HG03064 (cell line): ENCODE data around the gene MRPL43.

ENCODE experiments used
- ATAC-seq: cut with Tn5 transposase; IDR thresholded peaks from one replicate; pipeline ENCODE4 v1.9.1; 2021; ENCODE audit warnings: low read depth; ENCODE audit not compliant: unreplicated experiment

Gene MRPL43

DNA sequence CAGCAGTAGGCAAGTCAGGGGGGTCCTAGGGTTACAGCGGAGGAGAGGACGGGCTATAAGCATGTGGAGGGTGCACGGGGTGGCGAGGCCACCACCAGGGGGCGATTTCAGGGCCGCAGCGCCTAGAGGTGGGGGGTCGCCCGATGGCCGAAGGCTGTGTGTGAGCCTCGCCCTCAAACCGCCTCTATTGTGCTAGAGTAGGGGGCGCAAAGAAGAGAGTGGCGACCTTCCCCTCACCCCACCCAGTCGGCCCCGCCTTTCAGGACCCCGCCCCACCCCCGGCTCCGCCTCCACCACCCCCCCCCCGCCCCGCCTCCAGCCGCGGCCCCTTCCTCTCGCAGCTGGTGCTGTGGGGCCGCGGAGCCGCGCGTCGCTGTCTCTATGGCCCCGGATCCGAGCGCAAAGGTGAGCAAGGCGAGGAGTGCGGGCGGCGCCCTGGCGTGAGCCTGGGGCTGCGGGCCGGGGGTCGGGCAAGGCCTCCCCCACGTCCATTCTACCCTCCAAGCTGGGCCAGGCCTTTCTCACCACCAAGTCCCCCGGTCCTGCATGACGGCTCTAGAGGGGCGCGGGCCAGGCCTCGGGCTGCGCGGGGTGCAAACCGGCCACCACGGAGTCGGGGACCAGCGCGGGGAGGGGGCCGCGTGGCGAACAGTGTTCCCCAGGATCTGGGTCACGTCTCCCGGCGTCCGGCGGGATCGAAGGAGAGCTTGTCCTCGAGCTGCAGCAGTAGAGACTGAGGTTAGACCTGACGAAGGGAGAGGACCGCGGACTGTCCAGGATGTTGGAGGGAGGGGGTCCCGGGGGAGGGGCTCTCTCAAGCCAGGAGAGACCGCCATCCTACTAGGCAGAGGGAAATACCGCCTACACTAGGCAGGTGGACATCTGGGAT is 17.9 kb downstream of the MRPL43 start, which contains the start of gene SEMA4G:
Gene SEMA4G, plus strand, starts transcription at position 318 of the 889 bp plus-strand sequence. CDS start 3,409 bp downstream, outside the sequence.
- ATAC-seq = no peak

DNA sequence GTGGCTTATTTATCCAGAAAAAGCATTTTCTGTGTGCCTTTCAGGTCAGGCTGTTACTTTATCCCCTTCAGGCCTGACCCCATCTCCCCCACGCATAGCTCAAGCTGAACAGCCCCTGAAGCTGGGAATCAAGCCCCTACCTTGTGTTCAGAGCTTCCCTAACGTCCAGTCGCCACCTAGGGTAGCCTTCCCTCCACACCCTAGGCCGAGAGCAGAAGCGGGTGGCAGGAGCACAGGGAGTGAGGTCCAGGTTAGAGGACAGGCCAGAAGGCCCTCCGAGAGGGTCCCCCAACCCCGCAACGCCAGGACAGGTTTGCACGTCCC is 18.5 kb downstream of the MRPL43 start:
- ATAC-seq = no peak

DNA sequence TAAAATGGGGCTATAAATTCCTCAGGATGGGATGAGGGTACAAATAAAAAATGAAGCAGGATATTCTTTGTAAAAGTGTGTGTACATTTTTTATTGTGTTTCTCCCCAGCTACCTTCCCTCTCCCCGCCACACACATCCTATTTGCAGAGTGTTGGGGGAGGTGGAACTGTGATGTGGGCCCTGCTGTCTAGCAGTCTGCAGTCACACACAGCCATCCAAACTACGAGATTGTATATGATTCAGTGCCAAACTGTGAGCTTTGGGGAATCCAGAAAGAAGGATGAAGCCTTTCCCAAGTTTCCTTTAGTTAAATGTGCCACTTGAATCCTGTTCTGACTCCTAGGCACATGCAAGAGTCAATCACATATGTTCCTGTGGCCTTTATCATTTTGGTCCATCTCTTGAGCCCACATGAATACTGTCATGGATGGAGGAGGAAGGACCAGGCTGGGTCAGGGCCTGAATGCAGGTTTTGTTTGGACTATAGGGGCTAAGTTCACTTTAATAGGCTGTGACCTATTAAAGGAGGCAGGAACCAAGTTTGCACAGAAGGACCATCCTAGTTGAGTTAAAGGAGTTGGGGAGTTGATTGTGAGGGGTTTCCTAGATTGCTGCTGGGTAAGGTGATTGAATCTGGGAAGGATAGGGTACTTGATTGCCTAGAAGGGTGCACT is 19.1 kb downstream of the MRPL43 start:
- ATAC-seq = no peak

DNA sequence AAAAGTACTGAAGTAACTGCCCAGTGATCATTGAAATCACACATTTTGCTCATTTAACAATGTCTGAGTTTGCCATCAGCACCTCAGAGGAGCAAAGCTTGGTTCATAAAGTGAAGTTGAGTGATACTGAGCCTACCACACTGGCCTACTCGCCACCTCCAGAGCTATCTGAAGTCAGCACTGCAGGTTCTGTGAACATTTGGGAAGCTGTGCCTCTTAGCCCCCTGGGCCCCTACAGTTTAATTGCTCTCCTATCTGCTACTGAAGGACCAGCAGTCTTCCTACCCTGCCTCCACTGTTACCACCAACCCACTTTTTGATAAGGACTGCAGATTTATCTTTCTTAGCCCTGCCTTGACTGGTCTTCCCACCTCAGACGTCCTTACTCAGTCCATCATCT is 20.0 kb downstream of the MRPL43 start:
- no peak for ATAC-seq

DNA sequence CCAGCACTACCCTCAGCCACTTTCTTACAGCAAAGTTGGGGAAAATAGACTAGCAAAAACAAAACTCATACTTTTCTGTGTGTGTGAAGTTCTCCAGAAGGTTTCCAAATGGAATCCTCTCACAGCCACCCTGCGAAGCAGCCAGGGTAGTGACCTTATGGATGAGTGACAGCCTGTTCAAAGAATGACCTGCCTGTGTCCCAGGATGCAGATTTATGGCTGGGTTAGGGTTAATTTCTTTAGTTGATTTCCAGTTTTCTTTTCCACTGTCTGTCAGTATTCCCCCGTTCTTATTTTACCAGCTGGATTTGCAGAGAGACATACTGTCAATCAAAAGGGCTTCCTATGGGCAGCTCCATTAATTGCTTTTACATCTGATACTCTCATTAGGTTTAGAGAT is 20.4 kb downstream of the MRPL43 start:
- no peak for ATAC-seq

DNA sequence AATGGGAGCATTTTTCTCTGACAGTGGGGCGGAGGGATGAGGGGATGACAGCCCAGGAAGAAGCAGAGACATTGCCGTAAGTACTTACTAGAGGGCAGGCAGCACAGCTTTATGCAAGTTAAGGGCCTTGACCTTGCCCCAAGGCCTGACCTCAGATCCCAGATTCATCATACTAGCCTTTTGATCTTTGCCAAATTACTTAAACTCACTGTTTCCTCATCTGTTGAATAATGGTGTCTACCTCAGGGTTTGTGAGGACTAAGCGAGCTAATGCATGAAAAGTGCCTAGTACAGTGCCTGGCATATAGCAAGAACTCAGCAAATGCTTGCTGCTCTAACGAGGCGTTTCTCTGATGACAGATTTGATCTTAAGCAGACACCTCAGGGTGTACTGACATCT is 21.5 kb downstream of the MRPL43 start:
- no peak for ATAC-seq

DNA sequence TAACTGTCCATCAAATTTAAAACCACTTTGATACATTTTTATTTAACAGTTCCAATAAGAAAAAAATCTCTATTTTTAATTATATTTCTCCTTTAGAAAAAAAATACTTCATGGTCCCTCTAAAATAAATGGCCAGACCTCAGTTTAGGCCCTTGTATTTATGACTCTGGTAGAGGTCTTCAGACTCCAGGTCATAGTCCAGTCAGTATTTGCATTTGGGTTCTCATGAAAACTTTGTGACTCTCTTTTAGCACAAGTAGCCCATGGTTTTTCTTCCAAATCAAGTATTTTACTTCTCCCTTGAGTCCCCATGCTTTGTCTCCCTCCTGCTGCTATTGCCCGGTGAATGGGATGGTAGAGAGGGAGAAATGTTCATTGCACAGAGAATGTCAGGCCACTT is 23.5 kb downstream of the MRPL43 start:
- no peak for ATAC-seq

DNA sequence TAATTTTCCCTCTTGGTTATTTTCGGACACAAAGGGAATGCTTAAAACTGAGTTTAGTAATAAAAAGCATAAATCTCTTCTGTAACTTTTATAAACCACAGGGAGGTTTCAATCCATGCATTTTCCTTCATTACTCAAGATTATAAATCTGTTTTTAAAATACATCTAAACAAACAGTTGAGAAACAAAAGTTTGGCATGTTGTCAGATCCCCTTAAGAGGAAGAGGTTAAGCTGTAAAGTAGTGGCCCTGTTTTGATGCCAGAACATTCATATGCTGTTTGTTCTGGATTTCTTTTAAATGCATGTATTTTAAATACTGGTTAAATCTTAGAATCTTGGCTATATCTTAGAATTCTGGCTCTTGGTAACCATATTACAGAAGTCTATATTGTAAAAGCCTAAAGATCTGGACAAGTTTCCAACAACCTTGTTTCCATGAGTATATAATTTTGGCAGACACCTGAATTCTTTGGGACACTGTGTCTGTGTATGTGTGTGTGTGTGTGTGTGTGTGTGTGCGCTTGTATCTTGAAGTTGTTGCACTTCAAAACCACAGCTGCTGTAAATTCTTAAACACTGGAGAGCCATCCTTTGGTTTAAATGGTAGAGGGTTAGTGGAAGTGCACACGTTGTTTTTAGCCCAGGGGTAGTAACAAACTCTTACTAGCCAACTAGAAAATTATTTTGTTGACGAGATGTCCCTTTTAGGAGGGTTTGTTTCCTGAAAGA is 24.8 kb downstream of the MRPL43 start:
- no peak for ATAC-seq

DNA sequence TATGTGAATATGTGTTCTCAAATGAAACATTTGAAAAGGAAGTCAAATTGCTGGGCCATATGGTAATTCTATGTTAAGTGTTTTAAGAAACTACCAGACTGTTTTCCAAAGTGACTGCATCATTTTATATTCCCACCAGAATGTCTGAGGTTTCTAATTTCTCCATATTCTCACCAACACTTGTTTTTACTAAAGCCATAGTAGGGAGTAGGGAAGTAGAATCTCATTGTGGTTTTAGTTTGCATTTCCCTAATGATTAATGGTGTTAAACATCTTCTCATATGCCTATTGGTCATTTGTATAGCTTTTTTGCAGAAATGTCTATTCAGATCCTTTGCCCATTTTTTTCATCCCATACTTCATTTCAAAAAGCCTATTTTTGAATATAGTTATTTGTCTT is 27.0 kb downstream of the MRPL43 start:
- ATAC-seq = no peak

DNA sequence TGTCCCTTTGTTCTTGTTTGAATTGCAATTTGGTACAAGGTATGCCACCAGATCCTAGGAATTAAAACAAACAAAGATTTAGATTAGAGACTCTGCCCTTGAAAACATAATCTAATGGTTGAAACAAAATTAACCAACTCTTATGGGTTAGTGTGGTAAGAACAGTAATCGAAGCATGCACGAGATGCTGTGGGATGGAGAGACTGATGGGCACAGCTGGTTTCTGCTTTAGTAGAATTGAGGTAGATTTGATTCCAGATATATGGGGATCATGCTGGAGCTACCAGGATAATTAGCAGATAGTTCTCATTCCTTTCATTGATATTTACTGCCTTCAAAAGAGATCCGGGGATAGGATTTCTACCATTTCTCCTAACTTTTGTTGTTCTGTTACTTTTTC is 38.4 kb downstream of the MRPL43 start:
- ATAC-seq = no peak

DNA sequence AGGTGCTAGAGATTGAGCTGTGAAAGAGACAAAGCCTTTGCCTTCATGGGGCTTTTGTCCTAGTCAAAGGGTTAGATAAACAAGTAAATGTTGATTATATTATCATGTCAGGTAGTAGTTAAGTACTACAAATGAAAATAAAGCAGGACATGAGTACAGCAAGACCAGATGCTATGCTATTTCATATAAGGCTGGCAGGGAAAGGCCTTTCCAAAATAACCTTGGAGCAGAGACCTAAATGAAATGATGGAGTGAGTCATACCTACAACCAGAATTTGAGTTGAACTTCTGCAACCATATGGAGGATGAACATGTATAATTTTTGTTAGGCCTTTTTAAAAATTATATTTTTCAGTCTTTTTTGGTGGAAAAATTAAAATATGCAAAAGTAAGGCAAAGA is 41.5 kb downstream of the MRPL43 start:
- no peak for ATAC-seq

DNA sequence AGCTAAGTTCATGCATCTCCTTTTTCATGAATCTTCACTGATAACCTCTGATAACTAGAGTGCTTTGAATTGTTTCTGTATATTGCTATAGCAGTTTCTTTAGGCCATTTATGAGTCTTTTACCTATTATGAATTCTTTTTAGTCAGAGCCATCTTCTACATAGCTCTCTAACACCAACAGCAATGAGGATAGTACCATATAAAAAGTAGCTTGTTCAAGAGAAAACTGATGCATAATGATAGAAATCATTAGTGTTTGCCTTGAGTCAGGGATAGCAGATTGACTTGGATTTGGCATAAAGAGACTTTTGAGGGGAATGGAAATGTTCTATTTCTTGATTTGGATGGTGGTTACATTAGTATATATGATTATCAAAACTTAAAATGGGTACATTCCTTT is 43.8 kb downstream of the MRPL43 start:
- no peak for ATAC-seq

DNA sequence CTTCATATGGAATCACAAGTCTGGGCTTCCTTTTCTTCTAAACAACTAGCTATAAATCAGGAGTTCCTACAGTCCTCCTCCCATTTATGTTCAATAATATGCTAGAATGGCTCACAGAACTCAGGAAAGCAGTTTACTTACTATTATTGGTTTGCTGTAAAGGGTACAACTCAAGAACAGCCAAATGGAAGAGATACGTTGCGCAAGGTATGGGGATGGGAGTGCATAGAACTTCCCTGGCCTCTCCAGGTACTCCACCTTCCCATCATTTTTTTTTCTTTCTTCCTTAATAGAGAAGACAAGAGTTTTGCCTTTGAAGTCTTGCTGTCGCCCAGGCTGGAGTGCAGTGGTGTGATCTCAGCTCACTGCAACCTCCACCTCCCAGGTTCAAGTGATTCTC is 45.1 kb downstream of the MRPL43 start:
- ATAC-seq = no peak

DNA sequence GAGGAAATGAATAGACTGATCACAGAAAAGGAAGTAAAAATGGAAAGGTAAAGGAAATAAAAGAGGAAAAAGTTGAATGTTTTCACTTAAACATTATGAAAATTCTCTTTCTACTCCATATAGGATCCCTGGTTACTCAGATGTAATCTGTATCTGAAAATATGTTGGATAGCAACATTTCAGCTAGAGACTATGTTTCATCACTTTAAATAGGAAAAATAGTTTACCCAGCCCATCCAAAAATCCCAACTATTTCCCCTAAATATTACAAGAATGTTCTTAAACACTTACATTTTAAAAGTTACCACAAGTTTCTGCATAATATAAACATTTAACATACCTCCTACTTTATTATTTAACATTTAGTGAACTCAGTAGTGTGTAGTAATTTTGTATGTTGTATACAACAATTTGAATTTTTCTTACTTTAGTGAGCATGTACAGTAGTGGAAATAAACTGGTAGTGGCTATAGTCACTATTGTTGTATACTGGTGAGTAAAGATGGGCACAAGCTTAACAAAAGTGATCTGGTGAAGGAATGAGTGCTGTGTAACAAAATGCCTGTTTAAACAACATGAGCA is 47.4 kb downstream of the MRPL43 start:
- ATAC-seq = no peak
